GM12892 (cell line): Measurements from ENCODE around the gene CCDC88C.

ENCODE experiments used
- POLR2A ChIP-seq: IDR thresholded peaks from 2 replicates; pipeline ENCODE4 v1.6.1; 2011; ENCODE audit warnings: low read depth, low read length, control low read depth
- POLR2AphosphoS5 ChIP-seq: IDR thresholded peaks from 2 replicates; pipeline ENCODE4 v1.6.1; 2011; ENCODE audit warnings: low read depth, low read length, control low read depth
- TAF1 ChIP-seq: IDR thresholded peaks from 2 replicates; pipeline ENCODE4 v1.6.1; 2011; ENCODE audit warnings: low read depth, mild to moderate bottlenecking, control low read depth, low read length, borderline replicate concordance

GRCh38 chr14:91402771-91403600 is 14.6 kb downstream of the CCDC88C start:
- TF ChIP-seq POLR2A = no peak
- no peak for TF ChIP-seq POLR2AphosphoS5
- TF ChIP-seq TAF1 = no peak
